HG02678 (cell line): ENCODE data around the gene PCBP2.
"Not testable (repeated sequence)": the region's sequence is repeated elsewhere in the genome, so short reads cannot be mapped to it uniquely, and the experiment has no call there.

Experiments
- ATAC-seq: cut with Tn5 transposase; IDR thresholded peaks from one replicate; pipeline ENCODE4 v1.9.1; 2021; ENCODE audit warnings: mild to moderate bottlenecking, moderate library complexity; ENCODE audit not compliant: unreplicated experiment

Gene PCBP2

GRCh38 chr12:53468282-53468681, 16.4 kb downstream of the PCBP2 start:
- ATAC-seq, result no peak

- ATAC-seq, result no peak
Measured at GRCh38 chr12:53472056-53472582, 20.2 kb downstream of the PCBP2 start.

- ATAC-seq, result no peak
Measured at GRCh38 chr12:53474077-53474476, 22.2 kb downstream of the PCBP2 start.

GRCh38 chr12:53474819-53475218, 22.9 kb downstream of the PCBP2 start:
- ATAC-seq, result no peak

- ATAC-seq, result no peak
Measured at GRCh38 chr12:53476769-53477209, 24.9 kb downstream of the PCBP2 start.

- ATAC-seq, result no peak
Measured at GRCh38 chr12:53478865-53479264, 27.0 kb downstream of the PCBP2 start.

- no peak for ATAC-seq
Measured at GRCh38 chr12:53479331-53479730, 27.4 kb downstream of the PCBP2 start.

GRCh38 chr12:53480491-53481442, 28.9 kb downstream of the PCBP2 start:
- ATAC-seq, result no peak

- ATAC-seq, result not testable (repeated sequence)
Measured at GRCh38 chr12:53481458-53481857, 29.6 kb downstream of the PCBP2 start.

- no peak for ATAC-seq
Measured at GRCh38 chr12:53481939-53482586, 30.2 kb downstream of the PCBP2 start.

- no peak for ATAC-seq
Measured at GRCh38 chr12:53482626-53483168, 30.8 kb downstream of the PCBP2 start.

- no peak for ATAC-seq
Measured at GRCh38 chr12:53483225-53483978, 31.5 kb downstream of the PCBP2 start.

GRCh38 chr12:53483979-53484377, 32.1 kb downstream of the PCBP2 start:
- ATAC-seq, result no peak

GRCh38 chr12:53484686-53485575, 33.0 kb downstream of the PCBP2 start:
- no peak for ATAC-seq

- ATAC-seq, result no peak
Measured at GRCh38 chr12:53485955-53486735, 34.2 kb downstream of the PCBP2 start.

GRCh38 chr12:53486736-53487487, 35.0 kb downstream of the PCBP2 start:
- ATAC-seq, result no peak

GRCh38 chr12:53489242-53489864, 37.5 kb downstream of the PCBP2 start:
- ATAC-seq, result no peak

- no peak for ATAC-seq
Measured at GRCh38 chr12:53492188-53492587, 40.3 kb downstream of the PCBP2 start.
